ENCODE data around the gene CHMP4A.

GRCh38 chr14:24231263-24232120 lies 18.2 kb upstream of the CHMP4A start:
- no peak for TF ChIP-seq CTCF (IDR thresholded peaks at IDR 0.05)
- TF ChIP-seq POLR2A (IDR thresholded peaks at IDR 0.05), result no peak
- TF ChIP-seq POLR2AphosphoS5 (IDR thresholded peaks at IDR 0.05), result no peak

All from gastroesophageal sphincter (tissue), 3 donors.